NCI-H2081 (cell line): ENCODE results near the gene DDAH2.

ENCODE experiments used
- DNase-seq, 2 experiments: peaks; one replicate each; lab custom pipeline; 2025; lab: John Stamatoyannopoulos, UW

The DDAH2 gene

DNA sequence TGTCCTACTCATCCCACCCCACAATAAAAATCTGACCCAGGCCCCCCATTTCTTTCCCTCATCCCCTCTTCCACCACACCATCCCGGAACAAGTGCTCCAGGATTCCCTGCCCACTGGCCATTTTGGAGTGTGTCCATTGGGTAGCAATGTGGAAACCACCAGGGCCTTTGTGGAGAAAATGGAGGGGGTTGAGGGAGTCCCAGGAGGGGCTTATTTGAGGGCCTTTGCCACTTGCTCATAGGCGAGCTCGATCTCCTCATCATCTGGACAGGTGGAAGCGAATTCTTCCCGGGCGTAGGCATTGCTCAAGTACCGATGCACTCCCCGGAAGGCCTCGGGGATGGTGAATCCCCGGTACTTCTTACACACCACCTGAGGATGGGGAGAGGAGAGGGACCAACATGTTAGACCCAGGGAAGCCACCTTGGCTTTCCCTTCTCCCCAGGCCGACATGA is 1.6 kb upstream of the DDAH2 start:
- DNase-seq: no peak

DNA sequence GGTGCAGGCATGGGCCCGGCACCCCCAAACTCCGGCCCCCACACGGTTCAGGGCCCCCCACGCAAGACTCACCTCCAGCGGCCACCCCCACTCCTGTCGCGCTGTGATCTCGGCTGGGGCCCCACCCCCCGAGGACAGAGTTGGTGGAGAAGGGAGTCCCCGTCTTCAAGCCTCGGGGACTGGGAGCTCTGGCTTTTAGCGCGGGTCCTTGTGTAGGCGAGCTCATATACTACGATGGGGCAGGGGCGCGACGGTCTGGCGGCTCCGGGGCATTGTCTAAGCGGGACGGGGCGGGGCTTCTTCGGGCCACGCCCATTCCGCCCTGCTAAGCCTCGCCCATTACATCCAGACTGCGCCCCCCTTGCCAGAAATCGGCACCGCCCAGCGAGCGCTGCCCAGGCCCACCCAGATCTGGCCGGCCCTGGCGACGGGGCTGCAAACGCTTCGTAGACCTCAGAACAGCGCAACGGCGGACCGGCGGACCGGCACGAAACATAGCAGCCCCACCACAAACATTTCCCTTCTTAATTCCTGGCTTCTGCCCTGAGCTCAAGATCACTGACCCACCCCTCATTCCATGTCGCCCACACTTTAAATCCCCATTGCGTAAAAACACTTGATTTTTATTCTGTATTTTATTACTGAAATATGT is 1.0 kb upstream of the DDAH2 start:
- DNase-seq: no peak

- peak; percentile 67 for DNase-seq
These were observed 448 bp upstream of the DDAH2 start for GRCh38 chr6:31729515-31729978.

- DNase-seq: no peak
These were observed 1.1 kb downstream of the DDAH2 start for GRCh38 chr6:31727717-31728671.

GRCh38 chr6:31727034-31727716 is 1.9 kb downstream of the DDAH2 start:
- DNase-seq: no peak

DNA sequence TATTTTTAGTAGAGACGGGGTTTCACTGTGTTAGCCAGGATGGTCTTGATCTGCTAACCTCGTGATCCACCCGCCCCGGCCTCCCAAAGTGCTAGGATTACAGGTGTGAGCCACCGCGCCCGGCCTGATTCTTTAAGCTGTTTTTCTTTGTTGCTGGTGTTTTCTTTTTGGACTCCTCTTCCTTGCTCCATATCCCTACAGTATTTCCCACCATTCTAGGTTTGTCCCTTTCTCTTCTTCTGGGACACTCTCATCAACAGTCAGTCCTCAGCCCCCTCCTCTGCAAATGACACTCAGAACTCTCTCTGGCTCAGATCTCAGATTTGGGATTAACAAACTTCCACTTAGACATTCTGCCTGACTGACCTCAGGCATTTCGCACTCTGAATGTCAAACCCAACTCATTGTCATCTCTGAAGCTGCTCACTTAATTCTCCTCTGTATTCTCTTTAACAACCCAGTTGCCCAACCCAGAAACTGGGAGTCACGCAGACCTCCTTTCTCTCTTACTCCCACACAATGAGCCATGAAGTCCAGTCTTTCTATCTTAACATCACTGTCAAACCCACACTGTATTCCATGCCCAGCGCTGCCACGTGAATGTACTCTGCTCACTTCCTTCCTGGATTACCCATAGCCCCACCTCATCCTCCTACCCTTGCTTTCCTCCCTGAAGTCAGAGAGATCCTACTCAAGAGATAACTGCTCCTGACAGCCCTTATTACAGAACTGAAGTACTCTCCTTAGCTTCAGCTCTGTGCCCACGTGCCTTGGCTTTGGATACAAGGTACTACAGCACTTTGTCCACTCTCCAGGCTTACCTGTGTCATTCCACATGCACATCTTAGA is 3.4 kb downstream of the DDAH2 start:
- DNase-seq: no peak

DNA sequence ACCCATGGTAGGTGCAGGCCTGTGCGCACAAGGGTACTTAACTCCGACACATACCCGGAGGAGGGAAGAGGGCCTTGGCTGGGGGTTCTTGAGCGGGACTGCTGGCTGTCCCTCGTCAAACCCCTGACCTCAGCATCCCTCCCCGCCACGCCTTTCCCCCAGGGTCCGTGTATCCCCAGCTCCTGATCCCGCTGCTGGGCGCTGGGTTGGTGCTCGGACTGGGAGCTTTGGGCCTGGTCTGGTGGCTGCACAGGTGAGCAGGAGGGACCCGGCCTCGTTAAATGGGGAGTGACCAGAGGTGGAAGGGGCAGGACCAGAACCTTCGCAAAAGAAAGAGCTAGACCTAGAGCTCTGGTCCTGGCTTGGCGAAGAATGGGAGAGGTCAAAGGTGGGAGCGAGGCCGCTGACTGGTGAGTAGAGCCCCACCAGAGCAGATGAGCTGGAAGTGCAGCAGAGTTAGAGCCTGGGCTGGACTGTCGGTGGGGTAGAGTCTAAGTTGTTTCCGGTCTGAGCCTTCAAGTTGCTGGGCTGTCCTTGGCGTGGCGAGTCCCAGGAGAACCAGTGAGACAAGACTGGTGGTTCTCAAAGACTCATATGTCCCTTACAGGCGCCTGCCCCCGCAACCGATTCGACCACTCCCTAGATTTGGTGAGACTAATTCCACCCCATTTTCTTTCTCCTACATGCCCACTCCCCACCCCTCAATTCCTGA is 5.0 kb downstream of the DDAH2 start:
- no peak for DNase-seq

DNA sequence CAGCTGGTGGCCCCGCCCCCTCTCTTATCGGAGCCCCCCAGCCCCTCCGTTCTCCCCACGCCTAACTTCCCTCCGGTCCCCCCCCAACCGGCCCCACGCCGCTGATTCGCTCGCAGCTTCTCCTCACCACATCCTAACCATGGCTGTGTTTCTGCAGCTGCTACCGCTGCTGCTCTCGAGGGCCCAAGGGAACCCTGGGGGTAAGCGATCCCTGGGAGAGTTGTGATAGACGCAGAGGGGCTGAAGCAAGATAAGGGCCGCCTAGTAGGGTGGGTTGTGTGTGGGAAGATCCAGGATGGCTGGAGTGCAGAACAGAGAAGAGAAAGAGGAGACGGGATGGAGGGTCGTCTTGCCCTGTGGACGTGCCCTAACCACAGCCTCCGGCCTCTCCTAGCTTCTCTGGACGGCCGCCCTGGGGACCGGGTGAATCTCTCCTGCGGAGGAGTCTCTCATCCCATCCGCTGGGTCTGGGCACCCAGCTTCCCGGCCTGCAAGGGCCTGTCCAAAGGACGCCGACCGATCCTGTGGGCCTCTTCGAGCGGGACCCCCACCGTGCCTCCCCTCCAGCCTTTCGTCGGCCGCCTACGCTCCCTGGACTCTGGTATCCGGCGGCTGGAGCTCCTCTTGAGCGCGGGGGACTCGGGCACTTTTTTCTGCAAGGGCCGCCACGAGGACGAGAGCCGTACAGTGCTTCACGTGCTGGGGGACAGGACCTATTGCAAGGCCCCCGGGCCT is 5.7 kb downstream of the DDAH2 start, which contains the start of gene MPIG6B:
MPIG6B (plus strand) TSS at position 129 of the 735 bp plus-strand sequence; CDS start at position 140, 11 bp downstream.
- DNase-seq: no peak

- no peak for DNase-seq
These were observed 6.9 kb downstream of the DDAH2 start for GRCh38 chr6:31722173-31722572.

DNA sequence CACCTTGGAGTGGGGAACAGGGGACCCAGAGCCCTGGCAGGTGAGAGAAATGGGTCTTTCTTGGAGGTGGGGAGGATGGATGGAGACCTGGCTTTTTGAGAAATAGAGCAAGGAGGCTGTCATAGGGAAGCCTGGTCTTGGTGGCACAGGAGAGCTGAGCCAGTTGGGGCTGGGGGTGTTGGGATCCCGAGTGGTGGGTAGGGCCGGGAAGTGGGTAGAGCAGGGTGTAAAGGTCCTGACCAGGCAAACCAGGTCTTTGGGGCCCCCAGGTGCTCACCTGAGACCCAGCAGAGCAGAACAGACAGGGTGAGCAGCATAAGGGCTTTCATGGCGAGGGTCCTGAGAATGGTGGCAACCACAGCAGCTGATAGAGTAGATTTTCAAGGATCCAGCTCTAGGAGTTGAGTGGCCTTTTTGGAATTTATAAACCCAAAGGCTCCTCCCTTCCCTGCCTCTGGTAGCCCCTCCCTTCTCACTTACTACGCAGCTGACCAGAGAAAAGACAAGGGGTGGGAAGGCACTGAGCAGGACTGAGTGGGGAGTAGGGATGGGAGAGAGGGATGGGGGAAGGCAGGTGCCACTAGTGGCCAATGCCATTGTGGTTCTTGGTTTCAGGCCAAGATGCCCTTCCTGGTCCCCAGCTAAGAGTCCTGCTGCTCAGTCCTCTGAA is 7.6 kb downstream of the DDAH2 start, which contains the start of gene LY6G6C:
LY6G6C (minus strand) TSS at position 396 of the 670 bp plus-strand sequence; CDS start at position 329, 67 bp downstream.
- no peak for DNase-seq

DNA sequence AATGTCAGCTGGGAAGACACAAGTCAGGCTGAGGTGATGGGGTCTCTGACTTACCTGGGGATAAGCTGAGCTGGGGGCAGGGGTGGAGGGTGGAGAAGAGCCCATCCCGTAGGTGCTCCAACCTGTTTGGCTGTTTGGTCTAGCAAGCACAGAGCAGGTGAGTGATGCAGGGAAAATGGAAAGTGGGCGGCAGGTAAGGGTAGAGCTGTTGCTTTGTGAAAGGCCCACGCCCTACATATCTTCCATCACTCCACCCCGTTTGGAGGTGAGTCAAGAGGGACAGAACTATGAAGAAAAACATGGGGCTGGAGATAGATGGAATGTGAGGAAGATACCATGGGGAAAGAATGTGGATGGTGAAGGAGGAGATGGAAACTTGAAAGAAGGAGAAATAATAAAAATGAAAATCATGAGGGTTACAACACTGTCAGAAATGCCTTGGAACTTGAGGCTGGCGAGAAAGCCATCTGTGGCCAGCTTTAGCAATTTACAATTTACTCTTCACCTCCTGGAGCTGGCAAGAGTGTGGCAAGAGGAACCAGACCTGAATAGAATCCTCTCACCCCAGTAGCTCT is 8.8 kb downstream of the DDAH2 start:
- no peak for DNase-seq

DNA sequence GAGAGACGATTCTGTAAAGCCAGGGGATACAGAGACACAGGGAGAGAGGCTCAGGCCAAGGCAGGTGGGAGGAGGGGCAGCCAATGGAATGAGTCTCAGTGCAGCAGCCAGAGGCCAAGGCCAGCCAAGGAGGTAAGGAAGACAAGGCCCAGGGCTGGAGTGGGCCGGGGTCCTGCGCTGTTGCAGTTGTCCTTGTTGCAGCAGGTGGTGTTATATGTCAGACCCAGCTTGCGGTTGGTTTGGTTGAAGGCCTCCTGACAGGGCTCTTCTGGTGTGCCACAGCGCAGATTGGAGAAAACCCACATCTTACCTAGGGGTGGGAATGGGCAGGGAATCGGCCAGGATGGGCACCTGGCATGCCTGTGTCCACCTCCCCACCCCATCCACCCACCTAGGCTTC is 10.1 kb downstream of the DDAH2 start:
- DNase-seq: no peak

- DNase-seq: no peak
These were observed 10.8 kb downstream of the DDAH2 start for GRCh38 chr6:31718265-31718664.

GRCh38 chr6:31717499-31718222 is 11.4 kb downstream of the DDAH2 start:
- no peak for DNase-seq

DNA sequence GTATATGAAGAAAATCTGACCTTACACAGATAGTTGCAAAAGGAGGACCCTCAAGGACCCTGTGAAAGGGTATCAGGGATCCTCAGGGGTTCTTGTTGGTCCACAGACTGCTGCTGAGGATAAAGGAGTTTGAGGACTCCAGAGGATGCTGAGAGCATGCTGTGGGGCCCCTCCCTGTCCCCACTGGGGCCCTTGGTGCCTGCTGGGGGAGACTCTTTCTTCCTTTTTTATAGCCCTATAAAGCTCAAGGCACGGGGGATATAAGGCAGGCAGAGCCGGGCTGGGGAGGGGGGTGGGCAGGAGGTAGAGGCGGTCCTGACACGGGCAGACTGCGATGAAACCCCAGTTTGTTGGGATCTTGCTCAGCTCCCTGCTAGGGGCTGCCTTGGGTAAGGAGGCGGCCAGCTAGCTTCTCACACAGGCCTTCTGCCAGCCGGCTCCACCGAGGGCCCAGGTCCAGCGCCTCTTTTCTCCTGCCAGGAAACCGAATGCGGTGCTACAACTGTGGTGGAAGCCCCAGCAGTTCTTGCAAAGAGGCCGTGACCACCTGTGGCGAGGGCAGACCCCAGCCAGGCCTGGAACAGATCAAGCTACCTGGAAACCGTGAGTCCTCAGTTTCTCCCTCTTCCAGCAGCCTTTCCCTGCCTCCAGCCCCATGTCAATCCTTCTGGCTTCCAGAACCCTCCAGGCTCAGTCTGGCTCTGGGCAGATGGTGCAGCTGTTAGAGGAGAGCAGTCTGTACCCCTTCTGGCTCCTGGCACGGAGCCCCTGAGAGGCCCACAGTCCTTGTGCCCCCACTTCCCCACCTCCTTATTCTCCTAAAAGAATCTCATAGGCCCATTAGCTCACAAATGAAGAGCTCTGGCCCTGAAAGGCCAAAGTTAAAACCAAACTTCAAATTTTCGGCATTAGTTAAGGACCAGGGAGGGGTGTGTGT is 13.8 kb downstream of the DDAH2 start, which contains the start of gene LY6G6D:
LY6G6D (plus strand) TSS at position 327 of the 937 bp plus-strand sequence; CDS start at position 335, 8 bp downstream.
- DNase-seq: no peak

GRCh38 chr6:31713991-31714684 is 15.0 kb downstream of the DDAH2 start:
- DNase-seq: peak in 1 of 2 experiments; percentile 28
